NCI-H524 (cell line): ENCODE results near the gene MPP2.
A peak's percentile ranks its signal among the peaks of the same experiment; 100 is the strongest.

Experiments used
- DNase-seq, 2 experiments: peaks; one replicate each; lab custom pipeline; 2025; lab: John Stamatoyannopoulos, UW

MPP2 gene

GRCh38 chr17:43928609-43929008 lies 21.3 kb upstream of the MPP2 start:
- DNase-seq: no peak

- peak in 1 of 2 experiments; percentile 44 for DNase-seq
These were observed 20.6 kb upstream of the MPP2 start for GRCh38 chr17:43927929-43928328.

GRCh38 chr17:43927060-43927864 lies 19.9 kb upstream of the MPP2 start:
- DNase-seq: peak; percentile 14 to 44

- DNase-seq: no peak
These were observed 17.2 kb upstream of the MPP2 start for GRCh38 chr17:43924558-43924957.

- DNase-seq: no peak
These were observed 13.3 kb upstream of the MPP2 start for GRCh38 chr17:43920500-43921095.

- no peak for DNase-seq
These were observed 10.7 kb upstream of the MPP2 start for GRCh38 chr17:43918026-43918389.

GRCh38 chr17:43917348-43918025 lies 10.2 kb upstream of the MPP2 start:
- peak in 1 of 2 experiments; percentile 52 for DNase-seq

GRCh38 chr17:43917016-43917347 lies 9.6 kb upstream of the MPP2 start:
- no peak for DNase-seq

- DNase-seq: no peak
These were observed 9.0 kb upstream of the MPP2 start for GRCh38 chr17:43916385-43916784.

GRCh38 chr17:43915559-43915958 lies 8.2 kb upstream of the MPP2 start:
- no peak for DNase-seq

GRCh38 chr17:43914451-43914850 lies 7.1 kb upstream of the MPP2 start:
- peak; percentile 89 to 96 for DNase-seq

- no peak for DNase-seq
These were observed 6.2 kb upstream of the MPP2 start for GRCh38 chr17:43913584-43913983.

GRCh38 chr17:43912635-43913304 lies 5.4 kb upstream of the MPP2 start:
- no peak for DNase-seq

GRCh38 chr17:43911904-43912303 lies 4.6 kb upstream of the MPP2 start:
- DNase-seq: peak; percentile 90 to 91

GRCh38 chr17:43909537-43910231 lies 2.3 kb upstream of the MPP2 start:
- DNase-seq: no peak

- peak; percentile 62 to 88 for DNase-seq
These were observed 824 bp upstream of the MPP2 start for GRCh38 chr17:43907998-43908721.

- no peak for DNase-seq
These were observed 348 bp downstream of the MPP2 start for GRCh38 chr17:43906951-43907424.

- peak; percentile 76 to 78 for DNase-seq
These were observed 1.1 kb downstream of the MPP2 start for GRCh38 chr17:43905985-43906852.

GRCh38 chr17:43905400-43905984 lies 1.8 kb downstream of the MPP2 start:
- DNase-seq: peak; percentile 98 to 99
